HepG2 (cell line): Measurements from ENCODE around the gene ELOVL6. TPM values are rescaled to one million over a fixed set of nuclear protein-coding genes. Genes with fewer than 3 reads are reported as not detected.

ENCODE experiments used
- ATF1 ChIP-seq: IDR thresholded peaks from 2 replicates; pipeline ENCODE4 v1.6.1; 2016; ENCODE audit warnings: mild to moderate bottlenecking, control low read depth
- FOXK1 ChIP-seq: sonication (generic); formaldehyde crosslinking; IDR thresholded peaks from 2 replicates; pipeline ENCODE4 v1.4.0; 2020; ENCODE audit warnings: low read depth, missing genetic modification reagents, borderline replicate concordance
- FOXM1 ChIP-seq: sonication (generic); formaldehyde crosslinking; IDR thresholded peaks from 2 replicates; pipeline ENCODE4 v1.5.0; 2020; ENCODE audit warnings: missing genetic modification reagents
- FOXP1 ChIP-seq, 2 experiments: fragments of 450-650 bp in 1 of 2; IDR thresholded peaks; 2 replicates each; pipeline ENCODE4 v1.6.1; 2017 to 2018; ENCODE audit warnings: antibody characterized with exemption in 1 of 2
- GATA4 ChIP-seq: sonication (generic); IDR thresholded peaks from 2 replicates; pipeline ENCODE4 v1.6.1; 2016; ENCODE audit warnings: antibody characterized with exemption, low read depth, borderline replicate concordance
- HMG20B ChIP-seq: conservative IDR thresholded peaks from 2 replicates; pipeline ENCODE4 v1.6.1; 2016; ENCODE audit warnings: missing genetic modification reagents, missing compliant biosample characterization
- KAT7 ChIP-seq: IDR thresholded peaks from 2 replicates; pipeline ENCODE4 v1.6.1; 2018; ENCODE audit warnings: borderline replicate concordance, missing compliant biosample characterization
- MYNN ChIP-seq: sonication (generic); formaldehyde crosslinking; IDR thresholded peaks from 2 replicates; pipeline ENCODE4 v1.4.0; 2020; ENCODE audit warnings: mild to moderate bottlenecking, low read depth, missing genetic modification reagents
- NAIF1 ChIP-seq: sonication (generic); formaldehyde crosslinking; IDR thresholded peaks from 2 replicates; pipeline ENCODE4 v1.5.0; 2020; ENCODE audit warnings: mild to moderate bottlenecking, missing genetic modification reagents, borderline replicate concordance
- NCOA2 ChIP-seq: sonication (generic); formaldehyde crosslinking; IDR thresholded peaks from 2 replicates; pipeline ENCODE4 v1.8.0; 2022; ENCODE audit warnings: inconsistent platforms
- NFYC ChIP-seq: IDR thresholded peaks from 2 replicates; pipeline ENCODE4 v1.6.1; 2016; ENCODE audit warnings: missing genetic modification reagents, missing compliant biosample characterization
- NONO ChIP-seq, 2 experiments: fragments of 450-650 bp in 1 of 2; sonication (generic) in 1 of 2; formaldehyde crosslinking in 1 of 2; IDR thresholded peaks in 1 of 2; conservative IDR thresholded peaks in 1 of 2; 2 replicates each; pipeline versions ENCODE4 v1.6.1 to v1.8.0; 2017 to 2022; ENCODE audit warnings: mild to moderate bottlenecking in 1 of 2, missing genetic modification reagents in 1 of 2, moderate library complexity in 1 of 2
- RBAK ChIP-seq: sonication (generic); formaldehyde crosslinking; IDR thresholded peaks from 2 replicates; pipeline ENCODE4 v1.5.1; 2020; ENCODE audit warnings: mild to moderate bottlenecking, missing genetic modification reagents
- RBFOX2 ChIP-seq: fragments of 200-400 bp; formaldehyde crosslinking; IDR thresholded peaks from 2 replicates; pipeline ENCODE4 v1.6.1; 2017; ENCODE audit warnings: low read depth, mild to moderate bottlenecking, low read length
- SRSF1 ChIP-seq: fragments of 200-400 bp; formaldehyde crosslinking; optimal IDR thresholded peaks from 2 replicates; pipeline ENCODE3; 2017; ENCODE audit warnings: mild to moderate bottlenecking, low read depth, low read length, moderate library complexity
- SRSF9 ChIP-seq: fragments of 200-400 bp; formaldehyde crosslinking; IDR thresholded peaks from 2 replicates; pipeline ENCODE4 v1.6.1; 2018; ENCODE audit warnings: borderline replicate concordance, mild to moderate bottlenecking, low read depth, low read length; ENCODE audit not compliant: insufficient read depth, poor library complexity, severe bottlenecking
- ZFYVE20 ChIP-seq: sonication (generic); formaldehyde crosslinking; IDR thresholded peaks from 2 replicates; pipeline ENCODE4 v1.8.0; 2023; ENCODE audit warnings: low read depth, mild to moderate bottlenecking, moderate library complexity, missing genetic modification reagents, borderline replicate concordance
- ZNF430 ChIP-seq: sonication (generic); formaldehyde crosslinking; IDR thresholded peaks from 2 replicates; pipeline ENCODE4 v1.9.0; 2021; ENCODE audit warnings: mild to moderate bottlenecking, missing genetic modification reagents
- ZNF547 ChIP-seq: sonication (generic); formaldehyde crosslinking; IDR thresholded peaks from 2 replicates; pipeline ENCODE4 v1.5.1; 2020; ENCODE audit warnings: mild to moderate bottlenecking, missing genetic modification reagents
- ZNF644 ChIP-seq: IDR thresholded peaks from 2 replicates; pipeline ENCODE4 v1.6.1; 2016; ENCODE audit warnings: low read depth
- polyA plus RNA-seq, 8 experiments: library from polyadenylated mRNA; depleted of rRNA in 3 of 8; stranded (reverse) in 7 of 8; unstranded in 1 of 8; fragments of >200 nt; fragmentation: Illumina TruSeq in 4 of 8; extraction: Trizol in 4 of 8; gene quantifications; 2 replicates each; pipeline versions ENCODE4 v1.2.1 to v1.2.3, GENCODE V29; 2011 to 2016; ENCODE audit warnings: low read depth in 4 of 8, missing spikeins in 1 of 8, mixed read lengths in 1 of 8; ENCODE audit not compliant: insufficient read depth in 1 of 8
- total RNA-seq, 5 experiments: library from RNA; depleted of rRNA; stranded (reverse); fragments of >200 nt; fragmentation: Illumina TruSeq; extraction: Trizol; gene quantifications; 2 replicates each; pipeline ENCODE4 v1.2.3, GENCODE V29; 2016; ENCODE audit warnings: low read depth in 1 of 5
- TF ChIP-seq, protein P1 (sequence below): IDR thresholded peaks from 2 replicates; pipeline ENCODE4 v1.6.1; 2012; ENCODE audit warnings: low read depth, low read length, improper control_type of control experiment
- TF ChIP-seq, protein P2 (sequence below): sonication (generic); formaldehyde crosslinking; IDR thresholded peaks from 2 replicates; pipeline ENCODE4 v1.5.1; 2020; ENCODE audit warnings: mild to moderate bottlenecking, missing genetic modification reagents, borderline replicate concordance

Gene ELOVL6
- total and polyA plus RNA-seq, 2 of the 13 experiments (the other 11 are each of a cell fraction or from before 2014, with no cell fraction given): 14.1 to 23.2 TPM

DNA sequence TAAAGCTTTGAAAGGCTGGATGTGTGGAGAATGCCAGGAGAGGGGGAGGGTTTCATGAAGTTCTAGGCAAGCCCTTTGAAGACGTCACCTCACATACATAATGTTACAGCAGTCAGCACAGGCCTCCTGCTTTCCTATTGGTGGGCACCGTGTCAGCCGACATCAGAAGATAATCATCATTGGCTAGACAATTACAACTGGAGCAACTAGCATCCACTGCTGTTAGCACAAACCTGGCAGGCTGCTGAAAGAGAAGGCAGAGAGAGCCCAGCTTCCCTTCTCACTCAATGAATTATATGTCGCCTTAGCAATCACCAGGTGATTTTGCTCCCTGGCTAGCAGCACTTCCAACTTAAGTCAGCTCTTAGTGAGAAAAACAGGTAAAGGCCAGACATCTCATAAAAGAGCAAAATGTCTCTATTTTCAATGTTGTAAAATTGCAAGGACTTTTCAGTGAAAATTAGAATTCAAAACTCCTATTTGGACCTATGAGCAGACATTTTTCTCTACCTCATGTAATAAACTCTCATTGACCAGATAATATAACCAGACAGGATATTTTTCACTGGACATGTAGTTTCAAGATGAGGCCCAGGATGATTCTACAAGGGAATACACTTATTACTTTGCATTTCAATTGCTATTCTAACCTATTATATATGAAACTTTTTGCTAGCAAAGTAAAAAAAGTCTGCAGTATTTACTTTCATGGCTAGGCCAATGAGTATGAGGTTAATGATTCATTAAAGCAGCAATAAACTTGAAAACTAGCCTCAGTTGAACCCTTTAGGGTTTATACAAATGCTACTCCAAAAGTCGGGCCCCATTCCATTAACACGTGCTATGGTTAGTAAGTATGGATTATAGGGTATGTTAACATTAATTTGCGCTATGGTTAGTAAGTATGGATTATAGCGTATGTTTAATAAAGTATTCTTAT lies 4.3 kb downstream of the ELOVL6 start (continued):
- TF ChIP-seq FOXP1 (IDR thresholded peaks at IDR 0.05) (no peak), FOXP1 (CRISPR knock-in tag; IDR thresholded peaks at IDR 0.05) (no peak), KAT7 (0 out of 2 replicates have a peak, but pooled peaks have one; percentile 75), FOXM1 (CRISPR knock-in tag) (no peak), ATF1 (CRISPR knock-in tag) (peak; percentile 75), NAIF1 (CRISPR knock-in tag) (no peak), SRSF9 (no peak), ZNF644 (CRISPR knock-in tag) (0 out of 2 replicates have a peak, but pooled peaks have one; percentile 7), RBFOX2 (peak; percentile 44; the same call in 1 of the 2 replicates), NFYC (CRISPR knock-in tag) (peak; percentile 85), ZFYVE20 (CRISPR knock-in tag) (no peak), FOXK1 (CRISPR knock-in tag) (no peak), MYNN (no peak), NONO (IDR thresholded peaks at IDR 0.05) (no peak), NONO (CRISPR knock-in tag; conservative IDR thresholded peaks at IDR 0.05) (no peak), NCOA2 (peak; percentile 33; the same call in 1 of the 2 replicates), HMG20B (CRISPR knock-in tag) (no peak), RBAK (CRISPR knock-in tag) (no peak), ZNF430 (CRISPR knock-in tag) (no peak), GATA4 (no peak; the same call in 1 of the 2 replicates), SRSF1 (no peak), ZNF547 (CRISPR knock-in tag) (no peak)
- TF ChIP-seq, protein P1, sequence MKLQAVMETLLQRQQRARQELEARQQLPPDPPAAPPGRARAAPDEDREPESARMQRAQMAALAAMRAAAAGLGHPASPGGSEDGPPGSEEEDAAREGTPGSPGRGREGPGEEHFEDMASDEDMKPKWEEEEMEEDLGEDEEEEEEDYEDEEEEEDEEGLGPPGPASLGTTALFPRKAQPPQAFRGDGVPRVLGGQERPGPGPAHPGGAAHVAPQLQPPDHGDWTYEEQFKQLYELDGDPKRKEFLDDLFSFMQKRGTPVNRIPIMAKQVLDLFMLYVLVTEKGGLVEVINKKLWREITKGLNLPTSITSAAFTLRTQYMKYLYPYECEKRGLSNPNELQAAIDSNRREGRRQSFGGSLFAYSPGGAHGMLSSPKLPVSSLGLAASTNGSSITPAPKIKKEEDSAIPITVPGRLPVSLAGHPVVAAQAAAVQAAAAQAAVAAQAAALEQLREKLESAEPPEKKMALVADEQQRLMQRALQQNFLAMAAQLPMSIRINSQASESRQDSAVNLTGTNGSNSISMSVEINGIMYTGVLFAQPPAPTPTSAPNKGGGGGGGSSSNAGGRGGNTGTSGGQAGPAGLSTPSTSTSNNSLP: no peak
- TF ChIP-seq, protein P2, sequence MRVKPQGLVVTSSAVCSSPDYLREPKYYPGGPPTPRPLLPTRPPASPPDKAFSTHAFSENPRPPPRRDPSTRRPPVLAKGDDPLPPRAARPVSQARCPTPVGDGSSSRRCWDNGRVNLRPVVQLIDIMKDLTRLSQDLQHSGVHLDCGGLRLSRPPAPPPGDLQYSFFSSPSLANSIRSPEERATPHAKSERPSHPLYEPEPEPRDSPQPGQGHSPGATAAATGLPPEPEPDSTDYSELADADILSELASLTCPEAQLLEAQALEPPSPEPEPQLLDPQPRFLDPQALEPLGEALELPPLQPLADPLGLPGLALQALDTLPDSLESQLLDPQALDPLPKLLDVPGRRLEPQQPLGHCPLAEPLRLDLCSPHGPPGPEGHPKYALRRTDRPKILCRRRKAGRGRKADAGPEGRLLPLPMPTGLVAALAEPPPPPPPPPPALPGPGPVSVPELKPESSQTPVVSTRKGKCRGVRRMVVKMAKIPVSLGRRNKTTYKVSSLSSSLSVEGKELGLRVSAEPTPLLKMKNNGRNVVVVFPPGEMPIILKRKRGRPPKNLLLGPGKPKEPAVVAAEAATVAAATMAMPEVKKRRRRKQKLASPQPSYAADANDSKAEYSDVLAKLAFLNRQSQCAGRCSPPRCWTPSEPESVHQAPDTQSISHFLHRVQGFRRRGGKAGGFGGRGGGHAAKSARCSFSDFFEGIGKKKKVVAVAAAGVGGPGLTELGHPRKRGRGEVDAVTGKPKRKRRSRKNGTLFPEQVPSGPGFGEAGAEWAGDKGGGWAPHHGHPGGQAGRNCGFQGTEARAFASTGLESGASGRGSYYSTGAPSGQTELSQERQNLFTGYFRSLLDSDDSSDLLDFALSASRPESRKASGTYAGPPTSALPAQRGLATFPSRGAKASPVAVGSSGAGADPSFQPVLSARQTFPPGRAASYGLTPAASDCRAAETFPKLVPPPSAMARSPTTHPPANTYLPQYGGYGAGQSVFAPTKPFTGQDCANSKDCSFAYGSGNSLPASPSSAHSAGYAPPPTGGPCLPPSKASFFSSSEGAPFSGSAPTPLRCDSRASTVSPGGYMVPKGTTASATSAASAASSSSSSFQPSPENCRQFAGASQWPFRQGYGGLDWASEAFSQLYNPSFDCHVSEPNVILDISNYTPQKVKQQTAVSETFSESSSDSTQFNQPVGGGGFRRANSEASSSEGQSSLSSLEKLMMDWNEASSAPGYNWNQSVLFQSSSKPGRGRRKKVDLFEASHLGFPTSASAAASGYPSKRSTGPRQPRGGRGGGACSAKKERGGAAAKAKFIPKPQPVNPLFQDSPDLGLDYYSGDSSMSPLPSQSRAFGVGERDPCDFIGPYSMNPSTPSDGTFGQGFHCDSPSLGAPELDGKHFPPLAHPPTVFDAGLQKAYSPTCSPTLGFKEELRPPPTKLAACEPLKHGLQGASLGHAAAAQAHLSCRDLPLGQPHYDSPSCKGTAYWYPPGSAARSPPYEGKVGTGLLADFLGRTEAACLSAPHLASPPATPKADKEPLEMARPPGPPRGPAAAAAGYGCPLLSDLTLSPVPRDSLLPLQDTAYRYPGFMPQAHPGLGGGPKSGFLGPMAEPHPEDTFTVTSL: peak; percentile 52; the same call in 1 of the 2 replicates
